Activated CD8-positive, alpha-beta memory T cell treated with anti-CD3 and anti-CD28 coated beads for 48 hours (primary cell): ENCODE measurements around the gene OR2F2.

Source experiments
- DNase-seq, 3 experiments: peaks; one replicate each; pipeline ENCODE4 v3.0.0-alpha.2; 2020; ENCODE audit warnings: low read depth in 2 of 3, low spot score in 2 of 3

OR2F2 gene

GRCh38 chr7:143934526-143935325, at the start of gene OR2F2:
Gene OR2F2 (plus strand): TSS chr7:143935233. CDS start chr7:143935233, 0 bp downstream.
- DNase-seq, result no peak

GRCh38 chr7:143885951-143886350, 49.1 kb upstream of the OR2F2 start:
- no peak for DNase-seq

- no peak for DNase-seq
These were observed 48.1 kb upstream of the OR2F2 start for GRCh38 chr7:143886826-143887477.

GRCh38 chr7:143889068-143889467, 46.0 kb upstream of the OR2F2 start:
- DNase-seq, result no peak

GRCh38 chr7:143890558-143890957, 44.5 kb upstream of the OR2F2 start:
- no peak for DNase-seq

GRCh38 chr7:143891457-143891856, 43.6 kb upstream of the OR2F2 start:
- no peak for DNase-seq

GRCh38 chr7:143892527-143893300, 42.3 kb upstream of the OR2F2 start:
- DNase-seq, result no peak

- no peak for DNase-seq
These were observed 38.4 kb upstream of the OR2F2 start for GRCh38 chr7:143896667-143897066.

GRCh38 chr7:143898810-143899209, 36.2 kb upstream of the OR2F2 start:
- DNase-seq, result no peak

GRCh38 chr7:143900230-143900766, 34.7 kb upstream of the OR2F2 start:
- DNase-seq, result no peak

GRCh38 chr7:143901332-143901667, 33.7 kb upstream of the OR2F2 start:
- DNase-seq, result no peak

- DNase-seq, result peak; percentile 70 to 79 (median 70)
These were observed 33.2 kb upstream of the OR2F2 start, which contains the start of gene TCAF1 for GRCh38 chr7:143901668-143902331. Gene TCAF1 (minus strand): TSS chr7:143902176. CDS start chr7:143876608, 25,568 bp downstream.

GRCh38 chr7:143902332-143902899, 32.6 kb upstream of the OR2F2 start:
- no peak for DNase-seq

- DNase-seq, result no peak
These were observed 29.5 kb upstream of the OR2F2 start for GRCh38 chr7:143905509-143905908.

GRCh38 chr7:143906151-143906550, 28.9 kb upstream of the OR2F2 start:
- DNase-seq, result no peak

GRCh38 chr7:143906895-143907294, 28.1 kb upstream of the OR2F2 start:
- DNase-seq, result no peak

GRCh38 chr7:143908120-143908519, 26.9 kb upstream of the OR2F2 start:
- no peak for DNase-seq

GRCh38 chr7:143909863-143910262, 25.2 kb upstream of the OR2F2 start:
- DNase-seq, result no peak

GRCh38 chr7:143910473-143911248, 24.4 kb upstream of the OR2F2 start:
- no peak for DNase-seq
